Head of caudate nucleus (tissue), 42 donors: ENCODE data around the gene AUTS2.
A peak's percentile ranks its signal among the peaks of the same experiment; 100 is the strongest.

Experiments used
- DNase-seq, 42 donors: peaks; one replicate each; pipeline versions ENCODE4 v3.0.0 to v3.0.0-alpha.2; 2020 to 2021; ENCODE audit warnings: mixed read lengths in 7 of 42
- intact Hi-C: fragments of 100-400 bp; cut with DNase I; formaldehyde crosslinking; loops from one replicate; pipeline ENCODE4 v1.15.0; 2022

Gene AUTS2

GRCh38 chr7:70695795-70696083 is 1097.5 kb downstream of the AUTS2 start:
- DNase-seq, result peak in 4 of 42 donors; percentile 16 to 23 (median 20)
- intact Hi-C loops, result loop anchor here (10.0 kb wide), 1 partner anchor 651 kb away; no protein-coding TSS in a partner anchor

GRCh38 chr7:70696201-70696754 is 1098.0 kb downstream of the AUTS2 start:
- intact Hi-C loops, result loop anchor here (10.0 kb wide), 1 partner anchor 651 kb away; no protein-coding TSS in a partner anchor
- no peak for DNase-seq

- intact Hi-C loops, result loop anchor here (10.0 kb wide), 1 partner anchor 654 kb away; no protein-coding TSS in a partner anchor
- peak in 28 of 42 donors; percentile 22 to 81 (median 62) for DNase-seq
Measured at GRCh38 chr7:70698219-70698832, 1100.1 kb downstream of the AUTS2 start.

GRCh38 chr7:70699271-70699670 is 1101.0 kb downstream of the AUTS2 start:
- intact Hi-C loops, result loop anchor here (10.0 kb wide), 1 partner anchor 654 kb away; no protein-coding TSS in a partner anchor
- DNase-seq, result no peak

GRCh38 chr7:70700055-70700940 is 1102.0 kb downstream of the AUTS2 start:
- intact Hi-C loops, result no loop called here
- no peak for DNase-seq

- no peak for DNase-seq
Measured at GRCh38 chr7:70700941-70701425, 1102.7 kb downstream of the AUTS2 start.

GRCh38 chr7:70701477-70701876 is 1103.2 kb downstream of the AUTS2 start:
- DNase-seq, result no peak
- intact Hi-C loops, result no loop called here

More at GRCh38 chr7:70700941-70701425, 1102.7 kb downstream of the AUTS2 start:
- intact Hi-C loops, result no loop called here

- intact Hi-C loops, result no loop called here
- DNase-seq, result no peak
Measured at GRCh38 chr7:70701991-70702390, 1103.7 kb downstream of the AUTS2 start.

- DNase-seq, result no peak
- intact Hi-C loops, result no loop called here
Measured at GRCh38 chr7:70703785-70704184, 1105.5 kb downstream of the AUTS2 start.

GRCh38 chr7:70704831-70705346 is 1106.6 kb downstream of the AUTS2 start:
- DNase-seq, result peak in 1 of 42 donors; percentile 33
- intact Hi-C loops, result no loop called here

- no peak for DNase-seq
- intact Hi-C loops, result no loop called here
Measured at GRCh38 chr7:70706204-70706603, 1107.9 kb downstream of the AUTS2 start.

- intact Hi-C loops, result no loop called here
- DNase-seq, result no peak
Measured at GRCh38 chr7:70706698-70707097, 1108.4 kb downstream of the AUTS2 start.

- peak in 1 of 42 donors; percentile 29 for DNase-seq
- intact Hi-C loops, result no loop called here
Measured at GRCh38 chr7:70707823-70708243, 1109.6 kb downstream of the AUTS2 start.

GRCh38 chr7:70710011-70710480 is 1111.8 kb downstream of the AUTS2 start:
- intact Hi-C loops, result no loop called here
- DNase-seq, result peak in 2 of 42 donors; percentile 10 to 43

- no peak for DNase-seq
- intact Hi-C loops, result no loop called here
Measured at GRCh38 chr7:70710651-70711050, 1112.4 kb downstream of the AUTS2 start.

GRCh38 chr7:70711452-70711851 is 1113.2 kb downstream of the AUTS2 start:
- intact Hi-C loops, result no loop called here

GRCh38 chr7:70712942-70713341 is 1114.7 kb downstream of the AUTS2 start:
- no peak for DNase-seq
- intact Hi-C loops, result no loop called here

More at GRCh38 chr7:70711452-70711851, 1113.2 kb downstream of the AUTS2 start:
- peak in 3 of 42 donors; percentile 31 to 50 (median 39) for DNase-seq

- intact Hi-C loops, result no loop called here
- DNase-seq, result no peak
Measured at GRCh38 chr7:70714506-70715038, 1116.3 kb downstream of the AUTS2 start.
